SK-N-MC (cell line): ENCODE results near the gene DNAJC16.

Source experiments
- EZH2 ChIP-seq: fragments of 200-600 bp; sonication (generic); IDR thresholded peaks from one replicate; pipeline ENCODE4 v1.6.1; 2017; ENCODE audit warnings: antibody characterized with exemption
- POLR2AphosphoS5 ChIP-seq: IDR thresholded peaks from 2 replicates; pipeline ENCODE4 v1.6.1; 2012; ENCODE audit warnings: mild to moderate bottlenecking, low read depth, low read length, borderline replicate concordance

GRCh38 chr1:15488371-15488770 is 38.3 kb upstream of the DNAJC16 start:
- TF ChIP-seq EZH2, result no peak
- TF ChIP-seq POLR2AphosphoS5, result no peak
